ENCODE data around the gene SEPHS2. TPM values are rescaled to one million over a fixed set of nuclear protein-coding genes. Genes with fewer than 3 reads are reported as not detected.

Gene SEPHS2
- total RNA-seq, 1 experiment from 2014 or later: 53.5 TPM

DNA sequence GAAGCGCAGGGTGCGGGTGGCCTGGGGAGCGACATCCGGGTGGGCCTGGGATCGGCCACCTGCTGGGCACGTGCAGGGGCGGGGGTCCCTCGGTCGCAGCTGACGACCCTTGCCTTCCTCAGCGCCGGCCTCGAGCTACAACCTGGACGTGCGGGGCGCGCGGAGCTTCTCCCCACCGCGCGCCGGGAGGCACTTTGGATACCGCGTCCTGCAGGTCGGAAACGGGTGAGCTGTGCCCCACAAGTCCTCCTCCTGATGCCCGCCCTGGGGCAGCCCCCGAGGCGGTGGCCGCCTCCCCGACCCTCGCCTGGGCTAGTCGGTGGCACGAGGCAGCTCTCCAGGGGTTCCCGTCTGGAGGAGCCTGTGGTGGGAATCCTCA is 28.4 kb upstream of the SEPHS2 start (continued):
- TF ChIP-seq NR3C1 (CRISPR knock-in tag; conservative IDR thresholded peaks at IDR 0.05; ENCODE audit: low read depth) (no peak), ELF4 (CRISPR knock-in tag; IDR thresholded peaks at IDR 0.05; ENCODE audit: low read depth) (no peak), ETV6 (CRISPR knock-in tag; IDR thresholded peaks at IDR 0.05) (no peak), SMAD4 (CRISPR knock-in tag; IDR thresholded peaks at IDR 0.05) (no peak), FOXJ3 (CRISPR knock-in tag; IDR thresholded peaks at IDR 0.05; ENCODE audit: borderline replicate concordance) (no peak)
- TF ChIP-seq, protein P1, sequence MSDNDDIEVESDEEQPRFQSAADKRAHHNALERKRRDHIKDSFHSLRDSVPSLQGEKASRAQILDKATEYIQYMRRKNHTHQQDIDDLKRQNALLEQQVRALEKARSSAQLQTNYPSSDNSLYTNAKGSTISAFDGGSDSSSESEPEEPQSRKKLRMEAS (CRISPR knock-in tag; IDR thresholded peaks at IDR 0.05): no peak
- TF ChIP-seq, protein P2, sequence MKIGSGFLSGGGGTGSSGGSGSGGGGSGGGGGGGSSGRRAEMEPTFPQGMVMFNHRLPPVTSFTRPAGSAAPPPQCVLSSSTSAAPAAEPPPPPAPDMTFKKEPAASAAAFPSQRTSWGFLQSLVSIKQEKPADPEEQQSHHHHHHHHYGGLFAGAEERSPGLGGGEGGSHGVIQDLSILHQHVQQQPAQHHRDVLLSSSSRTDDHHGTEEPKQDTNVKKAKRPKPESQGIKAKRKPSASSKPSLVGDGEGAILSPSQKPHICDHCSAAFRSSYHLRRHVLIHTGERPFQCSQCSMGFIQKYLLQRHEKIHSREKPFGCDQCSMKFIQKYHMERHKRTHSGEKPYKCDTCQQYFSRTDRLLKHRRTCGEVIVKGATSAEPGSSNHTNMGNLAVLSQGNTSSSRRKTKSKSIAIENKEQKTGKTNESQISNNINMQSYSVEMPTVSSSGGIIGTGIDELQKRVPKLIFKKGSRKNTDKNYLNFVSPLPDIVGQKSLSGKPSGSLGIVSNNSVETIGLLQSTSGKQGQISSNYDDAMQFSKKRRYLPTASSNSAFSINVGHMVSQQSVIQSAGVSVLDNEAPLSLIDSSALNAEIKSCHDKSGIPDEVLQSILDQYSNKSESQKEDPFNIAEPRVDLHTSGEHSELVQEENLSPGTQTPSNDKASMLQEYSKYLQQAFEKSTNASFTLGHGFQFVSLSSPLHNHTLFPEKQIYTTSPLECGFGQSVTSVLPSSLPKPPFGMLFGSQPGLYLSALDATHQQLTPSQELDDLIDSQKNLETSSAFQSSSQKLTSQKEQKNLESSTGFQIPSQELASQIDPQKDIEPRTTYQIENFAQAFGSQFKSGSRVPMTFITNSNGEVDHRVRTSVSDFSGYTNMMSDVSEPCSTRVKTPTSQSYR (CRISPR knock-in tag; IDR thresholded peaks at IDR 0.05): no peak

DNA sequence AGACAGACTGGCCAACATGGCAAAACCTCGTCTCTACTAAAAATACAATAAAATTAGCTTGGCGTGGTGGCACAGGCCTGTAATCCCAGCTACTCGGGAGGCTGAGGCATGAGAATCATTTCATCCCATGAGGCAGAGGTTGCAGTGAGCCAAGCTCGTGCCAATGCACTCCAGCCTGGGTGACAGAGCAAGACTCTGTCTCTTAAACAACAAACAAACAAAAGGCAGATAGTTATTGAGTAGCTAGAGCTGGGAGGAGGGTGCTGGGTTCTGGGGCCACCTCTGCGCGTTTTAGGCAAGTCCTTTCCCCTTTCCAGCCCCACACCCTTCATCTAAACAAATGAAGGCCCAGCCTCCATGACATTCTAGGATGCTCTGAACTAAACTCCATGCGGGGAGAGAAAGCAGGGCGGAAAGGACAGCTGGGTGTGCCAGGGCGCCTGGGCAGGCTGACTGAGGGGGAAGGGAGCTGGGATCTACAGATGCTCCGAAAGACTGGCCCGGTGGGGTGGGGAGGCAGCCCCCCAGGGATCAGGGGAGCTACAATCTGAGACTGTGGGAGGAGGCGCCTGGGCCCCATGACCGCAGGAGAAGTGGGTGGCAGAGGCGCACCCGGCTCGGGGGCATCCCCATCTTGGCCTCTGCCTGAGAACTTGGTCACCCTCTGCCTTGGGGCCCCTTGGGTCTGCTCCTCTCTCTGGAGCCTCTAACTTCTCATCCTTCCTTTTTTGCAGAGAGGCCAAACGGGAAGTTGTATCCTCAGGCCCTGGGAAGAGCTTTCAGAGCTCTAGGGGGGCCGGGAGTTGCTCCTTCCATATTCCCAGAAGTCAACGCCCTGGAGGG is 27.8 kb upstream of the SEPHS2 start:
- no peak overlapping the region for H3K27ac Mint-ChIP-seq
- DNase-seq (ENCODE audit: low spot score) (no peak), ATAC-seq (no peak)
- peaks cover 15% of the 10 kb centered on the region for H3K27me3 Mint-ChIP-seq (ENCODE audit: low read depth)
- H3K4me1 Mint-ChIP-seq: no peaks in the 10 kb centered on the region
- no peaks in the 10 kb centered on the region for H3K36me3 Mint-ChIP-seq
- CTCF ChIA-PET: interaction anchor here (1.7 to 2.0 kb wide), 2 partner anchors 44 to 142 kb away, joined by 6 to 7 read pairs; partner anchors contain the start of gene DCTPP1
- H3K4me3 Mint-ChIP-seq: no peak overlapping the region
- POLR2A ChIA-PET: no interaction called here
- TF ChIP-seq NFYB (CRISPR knock-in tag; conservative IDR thresholded peaks at IDR 0.05; ENCODE audit: low read depth) (no peak), ZNF396 (CRISPR knock-in tag; IDR thresholded peaks at IDR 0.05; ENCODE audit: borderline replicate concordance) (no peak), CREM (CRISPR knock-in tag; IDR thresholded peaks at IDR 0.05) (no peak), TEAD4 (CRISPR knock-in tag; IDR thresholded peaks at IDR 0.05) (no peak), ZNF138 (CRISPR knock-in tag; conservative IDR thresholded peaks at IDR 0.05) (no peak), ZNF121 (CRISPR knock-in tag; IDR thresholded peaks at IDR 0.05) (no peak), MXD4 (CRISPR knock-in tag; IDR thresholded peaks at IDR 0.05; ENCODE audit: borderline replicate concordance) (no peak), ETV6 (CRISPR knock-in tag; IDR thresholded peaks at IDR 0.05) (no peak)
- TF ChIP-seq, protein P3, sequence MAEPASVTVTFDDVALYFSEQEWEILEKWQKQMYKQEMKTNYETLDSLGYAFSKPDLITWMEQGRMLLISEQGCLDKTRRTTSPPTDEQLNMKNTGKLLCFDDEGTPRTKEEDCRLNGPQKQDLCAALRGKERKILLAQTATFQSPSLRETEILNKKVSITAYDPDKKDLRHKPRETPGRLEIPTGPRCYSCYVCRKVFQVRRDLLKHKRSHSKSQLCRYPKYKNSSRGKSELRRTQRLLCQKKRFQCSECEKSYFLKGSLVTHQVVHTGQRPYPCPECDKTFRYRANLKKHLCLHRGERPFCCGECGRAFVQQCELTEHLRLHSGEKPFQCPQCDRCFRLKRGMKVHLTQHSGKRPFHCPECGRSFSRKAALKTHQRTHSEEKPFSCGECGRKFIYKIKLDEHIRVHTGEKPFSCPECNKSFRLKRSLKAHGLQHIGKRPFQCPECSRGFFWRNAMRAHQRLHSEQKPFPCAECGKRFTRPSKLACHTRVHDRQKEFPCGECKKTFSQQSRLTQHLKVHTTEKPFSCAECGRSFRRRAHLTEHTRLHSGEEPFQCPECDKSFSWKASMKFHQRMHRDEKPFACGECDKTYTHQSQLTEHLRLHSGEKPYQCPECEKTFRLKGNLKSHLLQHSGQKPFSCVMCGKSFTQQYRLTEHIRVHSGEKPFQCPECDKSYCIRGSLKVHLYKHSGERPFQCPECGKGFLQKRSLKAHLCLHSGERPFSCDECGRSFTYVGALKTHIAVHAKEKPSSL (CRISPR knock-in tag; conservative IDR thresholded peaks at IDR 0.05): no peak
- TF ChIP-seq, protein P4, sequence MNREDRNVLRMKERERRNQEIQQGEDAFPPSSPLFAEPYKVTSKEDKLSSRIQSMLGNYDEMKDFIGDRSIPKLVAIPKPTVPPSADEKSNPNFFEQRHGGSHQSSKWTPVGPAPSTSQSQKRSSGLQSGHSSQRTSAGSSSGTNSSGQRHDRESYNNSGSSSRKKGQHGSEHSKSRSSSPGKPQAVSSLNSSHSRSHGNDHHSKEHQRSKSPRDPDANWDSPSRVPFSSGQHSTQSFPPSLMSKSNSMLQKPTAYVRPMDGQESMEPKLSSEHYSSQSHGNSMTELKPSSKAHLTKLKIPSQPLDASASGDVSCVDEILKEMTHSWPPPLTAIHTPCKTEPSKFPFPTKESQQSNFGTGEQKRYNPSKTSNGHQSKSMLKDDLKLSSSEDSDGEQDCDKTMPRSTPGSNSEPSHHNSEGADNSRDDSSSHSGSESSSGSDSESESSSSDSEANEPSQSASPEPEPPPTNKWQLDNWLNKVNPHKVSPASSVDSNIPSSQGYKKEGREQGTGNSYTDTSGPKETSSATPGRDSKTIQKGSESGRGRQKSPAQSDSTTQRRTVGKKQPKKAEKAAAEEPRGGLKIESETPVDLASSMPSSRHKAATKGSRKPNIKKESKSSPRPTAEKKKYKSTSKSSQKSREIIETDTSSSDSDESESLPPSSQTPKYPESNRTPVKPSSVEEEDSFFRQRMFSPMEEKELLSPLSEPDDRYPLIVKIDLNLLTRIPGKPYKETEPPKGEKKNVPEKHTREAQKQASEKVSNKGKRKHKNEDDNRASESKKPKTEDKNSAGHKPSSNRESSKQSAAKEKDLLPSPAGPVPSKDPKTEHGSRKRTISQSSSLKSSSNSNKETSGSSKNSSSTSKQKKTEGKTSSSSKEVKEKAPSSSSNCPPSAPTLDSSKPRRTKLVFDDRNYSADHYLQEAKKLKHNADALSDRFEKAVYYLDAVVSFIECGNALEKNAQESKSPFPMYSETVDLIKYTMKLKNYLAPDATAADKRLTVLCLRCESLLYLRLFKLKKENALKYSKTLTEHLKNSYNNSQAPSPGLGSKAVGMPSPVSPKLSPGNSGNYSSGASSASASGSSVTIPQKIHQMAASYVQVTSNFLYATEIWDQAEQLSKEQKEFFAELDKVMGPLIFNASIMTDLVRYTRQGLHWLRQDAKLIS (CRISPR knock-in tag; IDR thresholded peaks at IDR 0.05; ENCODE audit: borderline replicate concordance): no peak
- peaks cover 3% of the 10 kb centered on the region for H3K9me3 Mint-ChIP-seq
